HG03432 (cell line): ENCODE measurements around the gene RMI2.

Experiments used
- ATAC-seq: cut with Tn5 transposase; IDR thresholded peaks from one replicate; pipeline ENCODE4 v1.9.1; 2021; ENCODE audit warnings: mild to moderate bottlenecking, moderate library complexity; ENCODE audit not compliant: unreplicated experiment

Gene RMI2

DNA sequence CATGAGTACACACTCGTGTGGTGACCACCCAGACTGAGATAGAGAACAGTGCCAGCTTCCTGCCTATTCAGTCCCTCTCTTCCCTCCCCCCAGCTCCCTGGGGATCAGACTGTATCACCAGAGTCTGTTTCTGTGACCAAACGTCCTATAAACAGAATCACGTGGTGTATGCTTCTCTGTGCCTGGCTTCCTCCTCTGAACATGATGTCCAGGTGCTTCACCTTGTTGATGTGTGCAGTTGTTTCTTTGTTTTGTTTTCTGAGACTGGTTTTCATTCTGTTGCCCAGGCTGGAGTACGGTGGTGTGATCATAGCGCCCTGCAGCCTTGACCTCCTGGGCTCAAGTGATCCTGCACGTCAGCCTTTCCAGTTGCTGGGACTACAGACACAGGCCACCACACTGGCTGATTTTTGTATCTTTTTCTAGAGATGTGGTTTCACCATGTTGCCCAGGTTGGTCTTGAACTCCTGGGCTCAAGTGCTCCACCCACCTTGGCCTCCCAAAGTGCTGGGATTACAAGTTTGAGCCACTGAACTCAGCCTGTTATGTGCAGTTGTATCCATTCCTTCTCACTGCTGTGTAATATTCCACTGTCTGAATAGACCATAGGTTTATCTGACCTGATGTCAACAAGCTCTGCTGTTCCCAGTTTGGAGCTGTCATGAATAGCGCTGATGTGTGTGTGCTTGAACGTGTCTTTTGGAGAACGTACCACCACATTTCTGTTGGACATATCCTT lies 35.2 kb upstream of the RMI2 start:
- peak; percentile 41 for ATAC-seq

DNA sequence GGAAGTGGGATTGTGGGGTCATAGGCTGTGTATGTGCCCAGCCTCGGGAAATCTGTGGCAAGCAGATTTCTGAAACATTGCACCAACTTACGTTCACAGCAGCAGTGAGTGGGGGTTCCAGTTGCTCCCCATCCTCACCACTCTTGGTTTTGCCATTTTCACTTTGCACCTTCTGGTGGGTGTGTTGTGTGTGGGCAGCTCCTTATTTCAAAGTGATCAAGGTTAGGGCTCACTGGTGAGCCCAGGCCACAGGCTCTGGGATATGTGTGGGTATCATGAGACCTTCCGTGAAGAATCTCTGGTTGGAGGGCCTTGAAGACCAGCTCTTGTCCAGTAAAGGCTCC lies 34.7 kb upstream of the RMI2 start:
- no peak for ATAC-seq

DNA sequence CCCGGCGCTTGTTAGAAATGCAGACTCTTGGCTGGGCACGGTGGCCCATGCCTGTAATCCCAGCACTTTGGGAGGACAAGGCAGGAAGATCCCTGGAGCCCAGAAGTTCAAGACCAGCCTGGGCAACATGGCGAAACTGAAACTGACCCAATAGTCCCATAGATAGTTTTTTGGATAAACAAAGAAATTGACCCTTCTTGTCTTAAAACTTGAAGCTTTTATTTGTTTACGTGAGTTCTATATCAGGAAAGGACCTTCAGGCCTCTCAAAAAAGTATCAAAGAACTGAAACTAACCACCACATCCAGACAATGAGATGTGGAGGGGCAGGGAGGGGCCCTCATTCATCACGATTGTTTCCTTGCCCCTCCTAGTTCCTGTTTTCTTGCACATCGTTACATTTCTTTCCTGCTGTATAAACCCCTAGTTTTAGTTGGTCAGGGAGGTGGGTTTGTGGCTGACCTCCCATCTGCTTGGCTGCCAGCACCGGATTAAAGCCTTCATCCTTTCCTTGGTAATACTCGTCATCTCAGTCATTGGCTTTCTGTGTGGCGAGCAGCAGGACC lies 34.2 kb upstream of the RMI2 start:
- peak; percentile 38 for ATAC-seq

DNA sequence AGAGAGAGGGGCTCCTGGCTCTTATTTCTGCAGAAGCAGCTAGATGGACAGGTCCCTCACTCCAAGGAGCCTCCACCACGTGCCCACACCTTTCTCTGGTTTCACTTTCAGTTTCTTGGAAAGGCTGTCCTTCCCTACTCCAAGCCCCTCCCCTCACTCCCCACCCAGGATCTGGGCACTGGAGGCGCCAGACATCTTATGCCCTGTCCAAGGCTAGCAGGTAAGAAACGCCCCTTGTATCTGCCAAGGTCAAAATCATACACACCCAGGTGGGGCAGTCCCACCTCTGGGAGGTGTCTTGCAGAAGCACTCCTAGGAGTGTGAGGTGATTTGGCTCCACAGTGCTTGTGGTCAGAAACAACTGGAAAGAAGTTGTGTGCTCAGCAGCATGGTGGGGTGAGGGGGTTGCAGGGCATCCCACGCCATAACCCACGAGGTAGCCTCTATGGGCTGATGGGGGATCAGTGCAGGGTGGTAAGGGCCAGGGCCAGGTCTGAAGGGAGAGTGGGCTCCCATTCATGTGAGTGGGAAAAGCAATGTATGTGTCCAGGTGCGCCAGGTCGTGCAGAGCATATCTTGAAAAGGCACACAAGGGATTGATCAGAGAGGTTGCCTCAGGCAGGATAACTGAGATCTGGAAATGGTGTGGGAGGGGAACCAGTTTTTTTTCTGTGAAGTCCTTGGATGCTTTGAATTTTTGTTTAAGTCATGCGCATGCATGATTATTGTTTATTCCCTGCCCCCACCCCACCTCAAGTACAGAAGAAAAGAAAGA lies 32.4 kb upstream of the RMI2 start:
- ATAC-seq: no peak

DNA sequence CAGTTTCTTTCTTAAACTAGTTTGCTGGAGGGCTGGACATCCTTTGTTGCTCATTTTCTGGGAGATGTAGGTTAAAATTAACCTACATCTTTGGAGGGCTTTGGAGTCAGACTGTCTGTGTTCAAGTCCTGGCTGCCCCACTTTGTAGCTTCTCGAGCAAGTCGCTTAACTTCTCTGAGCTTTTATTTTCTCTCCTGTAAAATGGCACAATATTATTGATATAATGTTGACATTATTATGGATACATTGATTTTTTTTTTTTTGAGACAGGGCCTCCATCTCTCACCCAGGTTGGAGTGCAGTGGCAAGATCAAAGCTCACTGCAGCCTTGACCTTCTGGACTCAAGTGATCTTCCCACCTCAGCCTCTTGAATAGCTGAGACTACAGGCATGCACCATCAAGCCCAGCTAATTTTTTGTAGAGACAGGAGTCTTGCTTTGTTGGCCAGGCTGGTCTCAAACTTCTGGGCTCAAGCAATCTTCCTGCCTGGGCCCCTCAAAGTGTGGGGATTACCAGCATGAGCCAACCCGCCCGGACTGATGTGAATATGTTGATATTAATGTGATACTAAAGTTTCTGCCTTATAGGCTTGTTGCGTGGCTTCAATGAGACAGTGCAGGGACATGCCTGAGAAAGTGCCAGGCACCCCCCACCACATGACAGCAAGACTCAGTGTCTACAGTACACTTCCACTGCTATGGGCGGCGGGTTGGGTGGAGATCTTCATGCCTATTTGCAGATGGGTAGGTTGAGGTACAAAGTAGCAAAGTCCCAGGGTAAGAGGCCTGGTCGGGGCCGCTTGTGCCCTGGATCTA lies 31.6 kb upstream of the RMI2 start:
- ATAC-seq: no peak

DNA sequence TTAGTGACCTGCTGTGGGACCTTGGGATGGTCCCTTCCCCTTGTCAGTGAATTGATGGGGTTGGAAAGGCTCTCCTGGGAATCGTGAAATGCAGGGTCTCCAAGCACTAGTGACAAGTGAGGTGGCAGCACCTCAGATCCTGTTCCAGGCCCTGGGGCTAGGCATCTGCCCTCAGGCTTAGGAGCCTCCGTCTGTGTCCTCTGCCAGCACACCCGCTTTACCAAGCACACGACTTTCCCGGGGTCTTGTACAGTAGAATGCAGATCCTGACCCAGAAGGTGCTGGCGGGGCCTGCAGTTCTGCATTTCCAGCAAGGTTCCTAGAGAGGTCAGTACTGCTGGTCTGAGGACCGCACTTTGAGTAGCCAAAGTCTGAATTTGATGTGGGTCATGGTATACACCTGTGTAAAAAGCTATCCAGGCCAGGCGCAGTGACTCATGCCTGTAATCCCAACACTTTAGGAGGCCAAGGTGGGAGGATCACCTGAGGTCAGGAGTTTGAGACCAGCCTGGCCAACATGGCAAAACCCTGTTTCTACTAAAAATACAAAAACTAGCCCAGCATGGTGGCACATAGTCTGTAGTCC lies 30.9 kb upstream of the RMI2 start:
- ATAC-seq: no peak

DNA sequence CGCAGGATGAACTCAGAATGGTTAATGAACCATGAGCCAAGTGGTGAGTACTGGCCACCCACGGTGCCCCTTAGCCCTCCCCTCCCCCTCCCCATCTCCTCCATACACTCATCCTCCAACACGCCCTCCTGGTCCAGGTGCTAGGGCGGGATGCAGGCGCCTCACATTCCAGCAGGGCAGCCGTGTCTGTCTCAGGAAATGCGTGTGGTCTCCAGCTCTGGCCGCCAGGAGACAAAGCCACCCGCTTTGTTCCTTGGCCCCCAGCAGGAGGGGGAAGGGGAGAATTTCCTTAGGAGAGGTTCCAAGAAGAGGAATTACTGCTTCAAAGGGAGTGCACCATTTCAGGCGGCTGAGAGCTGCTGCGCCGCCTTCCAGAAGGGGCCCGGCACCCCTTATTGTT lies 29.7 kb upstream of the RMI2 start:
- ATAC-seq: no peak

DNA sequence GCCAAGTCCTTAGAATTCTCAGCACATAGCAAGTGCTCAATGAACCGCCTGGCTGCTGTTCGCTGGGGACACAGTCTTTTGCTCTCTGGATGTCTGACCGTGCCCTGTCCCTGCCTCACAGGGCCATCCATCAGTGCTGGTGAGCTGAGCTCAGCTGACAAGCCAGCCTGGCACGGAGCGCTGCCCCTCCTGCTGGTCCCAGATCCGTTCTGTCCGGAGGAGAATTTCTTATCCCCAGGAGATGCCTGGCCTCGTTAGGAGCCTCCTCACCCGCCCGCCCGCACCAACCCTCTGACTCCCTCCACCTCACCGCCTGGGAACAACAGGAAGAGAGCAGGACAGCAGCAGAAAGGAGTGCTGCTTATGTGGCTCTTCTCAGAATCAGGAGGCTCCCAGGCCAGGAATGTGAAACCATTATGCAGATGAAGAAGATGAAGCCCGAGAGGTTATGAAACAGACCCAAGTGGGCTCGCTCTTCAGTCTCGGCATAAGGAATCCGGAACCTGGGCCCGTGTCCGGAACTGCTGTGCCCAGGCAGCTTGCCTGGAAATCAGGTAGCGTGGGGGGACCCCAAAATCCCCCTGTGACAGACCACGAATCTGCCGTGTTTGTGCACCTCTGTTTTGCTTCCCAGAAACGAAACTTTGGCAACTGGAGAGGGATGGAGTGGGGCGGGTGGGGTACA lies 28.8 kb upstream of the RMI2 start:
- ATAC-seq: no peak

DNA sequence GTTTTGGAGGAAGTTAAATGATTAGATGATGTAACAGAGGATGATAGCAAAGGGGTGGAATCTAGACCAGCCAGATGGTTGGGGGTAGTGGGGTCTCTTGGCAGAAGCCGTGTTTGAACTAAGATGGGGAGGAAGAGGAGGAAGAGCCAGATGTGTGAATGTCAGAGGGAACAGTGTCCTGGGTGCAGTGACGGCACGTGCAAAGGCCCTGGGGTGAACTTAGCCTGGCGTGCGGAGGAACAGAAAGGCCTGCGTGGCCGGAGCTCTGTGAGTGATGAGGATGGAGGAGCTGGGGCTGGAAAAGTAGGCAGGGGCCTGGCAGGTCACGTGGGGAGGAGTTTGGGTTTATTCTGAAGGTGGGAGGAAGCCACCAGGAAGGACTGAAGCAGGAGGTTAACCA lies 26.4 kb upstream of the RMI2 start:
- no peak for ATAC-seq

DNA sequence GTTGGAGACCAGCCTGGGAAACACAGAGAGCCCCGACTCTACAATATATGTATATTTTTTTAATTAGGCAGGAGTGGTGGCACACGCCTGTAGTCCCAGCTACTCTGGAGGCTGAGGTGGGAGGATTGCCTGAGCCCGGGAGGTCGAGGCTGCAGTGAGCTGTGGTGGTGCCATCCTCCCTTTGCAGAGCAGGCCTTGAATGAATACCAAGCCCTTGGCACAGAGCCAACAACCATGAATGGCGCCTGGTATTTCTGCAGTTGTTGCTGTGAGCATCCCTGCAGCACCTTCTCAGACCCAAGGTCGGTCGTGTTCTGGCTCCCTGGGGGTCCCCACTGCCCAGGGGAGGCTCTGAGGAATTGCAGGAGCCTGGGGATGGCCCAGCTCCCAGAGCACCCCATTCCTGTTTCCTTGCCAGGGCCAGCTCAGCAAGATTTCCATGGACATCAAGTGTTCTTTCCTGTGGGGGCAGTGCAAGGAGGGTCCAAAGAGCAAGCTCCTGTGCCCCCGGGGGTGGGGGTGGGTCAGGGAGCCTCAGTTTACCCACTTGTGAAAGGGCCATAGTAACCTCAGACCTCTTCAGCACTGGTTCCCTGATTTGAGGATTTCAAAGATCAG lies 25.6 kb upstream of the RMI2 start:
- ATAC-seq: no peak

DNA sequence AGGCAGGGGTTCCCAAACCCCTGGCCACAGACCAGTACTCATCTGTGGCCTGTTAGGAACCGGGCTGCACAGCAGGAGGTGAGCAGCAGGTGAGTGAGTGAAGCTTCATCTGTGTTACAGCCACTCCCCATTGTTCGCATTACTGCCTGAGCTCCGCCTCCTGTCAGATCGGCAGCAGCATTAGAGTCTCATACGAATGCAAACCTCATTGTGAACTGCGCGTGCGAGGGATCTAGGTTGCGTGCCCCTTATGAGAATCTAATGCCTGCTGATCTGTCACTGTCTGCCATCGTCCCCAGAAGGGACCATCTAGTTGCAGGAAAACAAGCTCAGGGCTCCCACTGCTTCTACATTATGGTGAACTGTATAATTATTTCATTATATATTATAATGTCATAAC lies 25.1 kb upstream of the RMI2 start:
- ATAC-seq: no peak

DNA sequence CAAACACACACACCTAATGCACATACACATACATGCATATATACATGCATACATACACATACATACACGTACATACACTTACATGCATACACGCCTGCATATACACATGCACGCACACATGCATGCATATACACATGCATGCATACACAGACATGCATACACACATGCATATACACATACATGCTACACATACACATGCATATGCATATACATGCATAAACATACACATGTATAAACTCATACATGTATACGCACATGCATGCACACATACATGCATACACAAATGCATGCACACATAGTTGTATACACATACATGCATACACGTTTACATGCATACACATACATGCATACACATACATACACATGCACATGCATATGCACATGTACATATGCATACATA lies 23.6 kb upstream of the RMI2 start:
- ATAC-seq: no peak

DNA sequence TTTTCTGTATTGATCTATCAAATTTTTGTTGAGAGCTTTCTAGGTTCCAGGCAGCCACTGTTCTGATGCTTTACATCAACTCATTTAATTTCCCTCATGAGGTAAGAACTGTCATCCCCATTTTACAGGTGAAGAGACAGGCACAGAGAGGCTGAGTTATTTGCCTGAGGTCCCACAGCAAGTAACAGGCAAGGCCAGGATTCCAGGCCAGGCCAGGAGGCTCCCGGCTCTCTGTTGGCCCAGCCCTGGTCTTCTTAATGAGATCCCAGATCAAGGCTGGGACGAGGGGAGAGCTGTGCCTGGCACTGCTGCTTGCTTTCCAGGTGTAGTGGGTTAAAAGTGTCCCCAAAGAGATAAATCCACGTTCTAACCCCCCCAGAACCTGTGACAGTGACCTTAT lies 22.4 kb upstream of the RMI2 start:
- no peak for ATAC-seq

DNA sequence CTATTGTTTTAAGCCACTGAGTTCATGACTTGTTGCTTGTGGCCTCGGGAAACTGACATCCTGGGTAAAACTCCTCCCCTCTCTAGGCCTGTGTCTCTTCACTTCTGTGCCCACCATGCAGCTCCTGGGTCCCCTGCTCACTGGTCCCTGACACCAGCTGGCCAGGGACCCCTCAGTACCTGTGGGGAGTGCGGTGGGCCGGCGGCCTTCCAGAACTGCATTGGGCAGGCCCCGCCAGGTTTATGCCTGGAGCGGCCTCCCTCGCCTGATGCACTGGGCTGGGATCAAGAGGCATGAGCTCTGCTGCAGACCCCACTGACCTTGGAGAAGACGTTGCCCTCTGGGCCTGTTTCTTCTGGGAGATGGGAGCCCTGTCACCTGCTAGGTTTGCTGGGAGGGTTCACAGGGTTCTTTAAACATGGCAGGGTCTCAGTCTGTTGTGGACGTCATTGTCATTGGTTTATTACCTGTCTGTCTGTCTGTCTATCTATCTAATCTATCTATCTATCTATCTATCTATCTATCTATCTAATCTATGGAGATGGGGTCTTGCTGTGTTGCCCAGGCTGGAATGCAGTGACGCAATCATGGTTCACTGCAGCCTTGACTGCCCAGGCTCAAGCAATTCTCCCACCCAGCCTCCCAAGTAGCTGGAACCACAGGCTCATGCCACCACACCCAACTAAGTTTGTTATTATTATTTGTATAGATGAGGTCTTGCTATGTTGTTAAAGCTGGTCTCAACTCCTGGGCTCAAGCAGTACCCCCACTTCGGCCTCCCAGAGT lies 21.5 kb upstream of the RMI2 start:
- no peak for ATAC-seq

DNA sequence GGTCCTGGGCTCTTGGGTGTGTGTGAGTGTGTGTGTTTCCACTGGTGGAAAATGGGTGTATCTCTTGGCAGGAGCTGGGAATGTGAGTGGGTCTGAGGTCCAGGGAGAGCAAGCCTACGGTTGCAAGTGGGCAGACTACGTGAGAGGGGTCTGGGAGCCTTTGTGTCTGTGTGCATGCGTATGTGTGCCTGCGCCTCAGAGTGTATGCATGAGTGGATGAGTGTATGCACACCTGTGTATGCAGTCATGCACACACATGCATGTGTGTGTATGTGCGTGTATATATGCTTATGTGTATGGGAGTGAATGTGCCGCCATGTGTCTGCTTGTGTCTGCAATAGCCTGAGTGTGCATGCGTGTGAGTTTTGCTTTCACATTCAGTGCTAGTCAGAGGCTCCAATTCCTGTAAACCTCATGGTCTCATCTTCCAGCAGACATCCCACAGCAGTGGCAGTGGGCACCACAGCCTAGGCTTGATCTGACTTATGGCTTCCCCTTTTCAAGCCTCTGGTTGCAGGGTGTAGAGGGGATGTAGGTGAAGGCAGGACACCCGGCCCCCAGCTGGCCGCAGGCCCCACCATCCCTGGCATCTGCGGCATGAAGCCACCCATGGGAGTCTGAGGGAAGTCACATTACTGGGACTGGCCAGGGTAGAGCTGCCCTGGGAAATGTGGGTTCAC lies 19.7 kb upstream of the RMI2 start:
- no peak for ATAC-seq

DNA sequence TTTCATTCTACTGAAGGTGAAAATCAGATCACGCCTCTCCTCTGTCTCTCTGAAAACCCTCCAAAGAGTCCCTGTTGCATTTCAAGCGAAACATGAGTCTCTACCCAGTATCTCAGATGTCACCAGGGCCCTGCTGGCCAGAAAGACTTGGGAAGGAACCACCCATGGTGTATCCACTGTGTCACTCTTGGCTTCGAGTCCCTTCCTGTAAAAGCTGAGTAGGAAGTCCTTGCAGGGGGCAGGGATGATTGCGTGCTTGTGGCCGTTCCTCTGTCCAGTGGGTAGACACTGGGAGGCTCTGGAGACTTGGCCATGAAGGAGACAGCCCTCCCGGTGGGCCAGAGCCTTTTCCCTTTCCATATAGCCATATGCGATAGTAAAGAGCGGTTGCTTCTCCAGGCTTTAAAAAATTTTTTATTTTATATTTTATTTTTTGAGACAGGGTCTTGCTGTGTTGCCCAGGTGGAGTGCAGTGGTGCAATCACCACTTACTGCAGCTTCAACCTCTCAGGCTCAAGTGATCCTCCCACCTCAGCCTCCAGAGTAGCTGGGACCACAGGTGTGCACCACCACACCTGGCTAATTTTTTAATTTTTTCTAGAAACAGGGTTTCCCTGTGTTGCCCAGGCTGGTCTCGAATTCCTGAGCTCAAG lies 19.0 kb upstream of the RMI2 start:
- ATAC-seq: no peak

DNA sequence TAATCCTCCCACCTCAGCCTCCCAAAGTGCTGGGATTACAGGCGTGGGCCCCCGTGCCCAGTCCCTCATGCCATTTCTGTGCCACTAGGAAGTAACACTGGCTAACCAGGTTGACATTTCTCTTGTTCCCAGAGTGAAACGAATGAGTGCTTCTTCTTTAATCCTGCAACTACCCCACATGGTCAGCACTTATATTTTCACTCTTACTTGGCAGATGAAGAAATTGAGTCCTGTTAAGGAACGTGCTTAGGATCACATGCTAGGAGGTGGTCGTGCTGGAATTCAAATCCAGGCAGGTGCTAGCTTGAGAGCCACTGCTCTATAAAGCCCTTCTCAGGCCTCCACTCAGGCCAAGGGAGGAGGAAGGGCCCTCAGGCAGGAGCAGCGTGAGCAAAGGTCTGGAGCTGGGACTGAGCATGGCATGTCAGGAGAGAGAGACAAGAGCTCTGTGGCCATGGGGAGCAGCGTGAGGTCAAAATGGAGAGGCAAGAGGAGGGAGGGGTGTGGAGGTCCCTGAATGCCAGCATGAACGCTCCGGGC lies 18.5 kb upstream of the RMI2 start:
- no peak for ATAC-seq
